Heart left ventricle (tissue), 13 donors: Measurements from ENCODE around the gene RPIA.

ENCODE experiments used
- POLR2A ChIP-seq, 2 donors: fragments of 450-650 bp; IDR thresholded peaks; one replicate each; pipeline ENCODE4 v1.6.1; 2017; ENCODE audit warnings: antibody characterized with exemption in 2 of 2, mild to moderate bottlenecking in 2 of 2, moderate library complexity in 2 of 2
- TF ChIP-seq, protein P1 (sequence below), 12 donors: fragments of 200-600 bp; sonication (generic) in 4 of 12; IDR thresholded peaks; one replicate each; pipeline versions ENCODE4 v1.5.0 to v1.8.0; 2018 to 2022; ENCODE audit warnings: antibody characterized with exemption in 12 of 12, mild to moderate bottlenecking in 5 of 12
- donor health status: ischemic (EF 13 %, LVEDD 7.1; RV severe dilation, severe dysfunction).
- donor health status: DM: no; HTN: yes; CAD: no.
- donor health status: DM: no; HTN: no; CAD: no.
- donor health status: ischemic (EF 25% LVEDD 6.9; RV normal size, moderate dysfunction).
- donor health status: ischemic (EF 25% LVEDD 5.7; RV mildly dilated, moderate dysfunction).
- donor health status: ischemic (EF 35%, LVEDD 5.7; RV mildly dilated, moderate dysfunction).
- donor health status: nonischemic (EF 11% LVEDD 7.7; RV severe dilation, severe dysfunction).
- donor health status: DM: yes; HTN: yes; CAD: no.
- donor health status: PGD.
- donor health status: ischemic (EF 29% LVEDD 5.4; RV normal size, mild dysfunction).
- donor health status: nonischemic (EF 23%, LVEDD 6.1; RV moderate dilation, normal function).

DNA sequence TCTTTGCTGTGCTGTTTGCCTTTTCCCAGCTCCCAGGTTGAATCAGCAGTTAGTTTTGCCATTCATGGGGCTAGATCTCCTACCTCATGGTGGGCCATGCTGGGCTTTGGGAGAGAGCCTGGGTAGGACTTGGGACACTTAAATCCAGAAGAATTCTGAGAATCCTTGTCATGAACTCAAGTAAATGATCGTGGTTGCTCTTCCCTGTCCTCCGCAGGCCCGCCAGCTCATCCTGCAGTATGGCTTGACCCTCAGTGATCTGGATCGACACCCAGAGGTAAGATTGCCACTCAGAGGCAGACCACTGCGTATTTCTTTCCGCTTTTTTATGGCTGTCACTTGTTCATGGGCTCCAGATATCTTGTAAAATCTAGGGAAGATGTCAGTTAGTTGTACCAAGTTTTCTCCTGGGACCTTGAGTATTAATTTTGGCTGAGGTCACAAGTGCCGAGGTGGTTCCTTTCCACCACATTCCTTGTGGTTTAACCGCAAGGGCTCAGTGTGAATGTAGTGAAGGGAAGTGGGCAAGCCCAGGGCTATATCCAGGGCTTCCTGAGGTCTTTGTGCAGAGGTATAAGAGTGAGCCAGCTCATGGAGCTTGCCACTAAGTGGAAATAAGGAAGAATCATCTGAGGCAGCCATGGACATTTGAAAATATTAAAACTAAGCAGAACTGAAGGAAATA lies 37.7 kb downstream of the RPIA start:
- TF ChIP-seq POLR2A (IDR thresholded peaks at IDR 0.05), result no peak
- TF ChIP-seq, protein P1, sequence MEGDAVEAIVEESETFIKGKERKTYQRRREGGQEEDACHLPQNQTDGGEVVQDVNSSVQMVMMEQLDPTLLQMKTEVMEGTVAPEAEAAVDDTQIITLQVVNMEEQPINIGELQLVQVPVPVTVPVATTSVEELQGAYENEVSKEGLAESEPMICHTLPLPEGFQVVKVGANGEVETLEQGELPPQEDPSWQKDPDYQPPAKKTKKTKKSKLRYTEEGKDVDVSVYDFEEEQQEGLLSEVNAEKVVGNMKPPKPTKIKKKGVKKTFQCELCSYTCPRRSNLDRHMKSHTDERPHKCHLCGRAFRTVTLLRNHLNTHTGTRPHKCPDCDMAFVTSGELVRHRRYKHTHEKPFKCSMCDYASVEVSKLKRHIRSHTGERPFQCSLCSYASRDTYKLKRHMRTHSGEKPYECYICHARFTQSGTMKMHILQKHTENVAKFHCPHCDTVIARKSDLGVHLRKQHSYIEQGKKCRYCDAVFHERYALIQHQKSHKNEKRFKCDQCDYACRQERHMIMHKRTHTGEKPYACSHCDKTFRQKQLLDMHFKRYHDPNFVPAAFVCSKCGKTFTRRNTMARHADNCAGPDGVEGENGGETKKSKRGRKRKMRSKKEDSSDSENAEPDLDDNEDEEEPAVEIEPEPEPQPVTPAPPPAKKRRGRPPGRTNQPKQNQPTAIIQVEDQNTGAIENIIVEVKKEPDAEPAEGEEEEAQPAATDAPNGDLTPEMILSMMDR (IDR thresholded peaks at IDR 0.05), result no peak
